ENCODE measurements around the gene KLF6.

- TF ChIP-seq GATA3 (IDR thresholded peaks at IDR 0.05; ENCODE audit: low read depth, low read length) (no peak), GATA2 (IDR thresholded peaks at IDR 0.05; ENCODE audit: low read depth, low read length) (no peak)
Measured at GRCh38 chr10:3746634-3747033, 38.4 kb downstream of the KLF6 start.
